GM18511 (cell line): ENCODE data around the gene CCNG2.

ENCODE experiments used
- ATAC-seq: cut with Tn5 transposase; IDR thresholded peaks from one replicate; pipeline ENCODE4 v1.9.1; 2021; ENCODE audit warnings: mild to moderate bottlenecking, moderate library complexity; ENCODE audit not compliant: unreplicated experiment

The CCNG2 gene

GRCh38 chr4:77201343-77201742 lies 44.3 kb downstream of the CCNG2 start:
- no peak for ATAC-seq

- ATAC-seq, result no peak
Observed at GRCh38 chr4:77201857-77202256, 44.9 kb downstream of the CCNG2 start.

- no peak for ATAC-seq
Observed at GRCh38 chr4:77202491-77202890, 45.5 kb downstream of the CCNG2 start.

DNA sequence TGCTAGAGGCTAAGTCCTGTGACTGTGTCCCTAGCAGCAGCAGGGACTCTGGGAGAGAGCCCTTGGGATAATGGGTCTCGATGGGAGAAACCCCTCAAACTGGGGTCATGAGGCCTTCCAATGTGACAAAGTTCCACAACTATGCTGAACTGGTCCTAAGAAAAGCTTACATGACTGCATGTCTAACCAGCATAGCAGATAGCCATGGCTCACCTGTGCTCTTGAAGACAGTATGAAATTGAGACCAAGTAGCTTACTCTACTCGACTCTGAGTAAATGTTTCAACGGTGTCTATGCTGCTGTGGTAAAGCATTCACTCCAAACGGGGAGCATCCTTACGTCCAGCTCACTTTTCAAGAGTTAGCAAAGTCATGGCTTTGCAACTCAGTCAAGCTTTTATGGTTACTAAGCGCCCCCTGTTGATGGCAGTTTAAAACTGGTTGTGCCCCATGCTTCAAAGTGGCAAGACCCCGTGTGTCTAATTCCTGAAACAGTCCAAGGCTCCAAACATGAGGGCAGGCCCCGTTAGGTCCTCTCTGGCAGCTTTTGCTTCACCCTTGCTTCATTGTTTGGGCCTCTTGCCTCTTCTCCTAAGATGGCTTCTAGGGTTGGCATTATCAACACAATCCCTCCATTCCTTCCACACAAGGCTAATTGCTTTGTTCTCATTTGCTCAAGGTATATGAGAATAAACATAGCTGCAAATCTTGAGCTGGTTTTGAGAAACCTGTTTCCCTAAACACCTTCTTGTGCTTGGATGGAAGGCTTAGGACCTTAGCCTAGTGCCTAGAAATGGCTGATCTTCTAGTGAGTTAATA lies 46.6 kb downstream of the CCNG2 start:
- ATAC-seq, result peak; percentile 85

- ATAC-seq, result no peak
Observed at GRCh38 chr4:77204621-77205020, 47.6 kb downstream of the CCNG2 start.

DNA sequence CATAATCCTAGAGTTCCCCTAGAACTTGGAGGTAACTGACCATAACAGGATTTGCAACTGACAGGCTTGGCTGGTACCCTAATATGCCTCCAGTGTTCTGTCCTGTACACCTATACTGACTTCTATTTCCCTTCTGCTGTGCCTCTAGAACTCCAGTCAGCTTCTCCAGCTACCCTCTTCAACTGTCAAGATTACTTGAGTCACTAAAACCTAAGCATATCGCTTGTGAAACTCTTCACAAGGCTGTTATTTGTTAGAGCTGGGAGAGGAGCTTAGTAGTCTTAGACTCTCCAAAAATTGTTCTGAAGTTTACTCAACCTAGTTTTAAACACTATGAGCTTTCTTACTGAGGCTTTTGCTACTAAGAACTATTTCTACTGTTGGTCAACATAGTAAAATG lies 52.0 kb downstream of the CCNG2 start:
- no peak for ATAC-seq

- no peak for ATAC-seq
Observed at GRCh38 chr4:77209936-77210335, 52.9 kb downstream of the CCNG2 start.

- ATAC-seq, result no peak
Observed at GRCh38 chr4:77215107-77215506, 58.1 kb downstream of the CCNG2 start.

DNA sequence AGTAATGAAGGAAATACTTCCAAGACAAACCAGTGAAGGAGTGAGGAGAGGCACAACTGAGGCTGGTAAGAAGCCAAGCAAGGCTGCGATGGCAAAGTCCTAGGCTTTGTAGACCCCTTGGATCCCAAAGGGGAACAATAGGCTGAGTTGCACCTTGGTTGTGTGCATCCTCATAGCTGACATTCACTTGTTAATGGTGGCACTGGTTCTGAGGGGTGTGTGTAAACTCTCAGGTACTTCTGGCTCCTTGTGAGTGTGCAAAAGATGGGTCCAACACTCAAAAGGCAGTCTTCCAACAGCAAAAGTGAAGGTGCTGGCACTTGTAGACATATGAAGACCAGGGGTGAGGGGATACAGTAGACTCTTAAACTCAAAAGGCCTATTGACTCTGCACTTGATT lies 60.5 kb downstream of the CCNG2 start:
- no peak for ATAC-seq

GRCh38 chr4:77219266-77219665 lies 62.3 kb downstream of the CCNG2 start:
- no peak for ATAC-seq
